ENCODE results near the gene ZBED3. TPM values are rescaled to one million over a fixed set of nuclear protein-coding genes. Genes with fewer than 3 reads are reported as not detected.

ZBED3 gene
- total and polyA plus RNA-seq, 2 of the 4 experiments (the other 2 are of a cell fraction), result 0.18 to 2.5 TPM

DNA sequence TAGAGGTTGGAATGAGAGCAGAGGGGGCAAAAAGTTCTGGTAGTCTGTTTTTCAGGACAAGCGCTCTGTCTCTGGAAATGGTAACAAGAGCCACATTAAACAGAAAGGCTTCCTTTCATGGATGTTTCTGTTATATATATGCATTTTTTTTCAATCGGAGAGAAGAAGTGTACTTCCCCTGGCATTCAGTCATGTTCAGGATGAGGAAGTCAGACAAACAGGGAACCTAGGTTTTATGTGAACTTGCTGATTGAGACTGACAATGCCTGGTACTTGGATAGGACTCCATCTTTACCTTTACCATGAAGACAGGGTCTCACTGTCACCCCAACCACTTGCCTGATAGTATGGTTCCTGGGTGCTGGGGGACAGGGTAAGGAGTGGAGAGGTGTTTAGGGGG, 30.1 kb upstream of the ZBED3 start:
- H3K4me3 ChIP-seq (ENCODE audit: insufficient read depth, low read depth, low read length), result no peak overlapping the region
- no peak overlapping the region for H4K91ac ChIP-seq (ENCODE audit: insufficient read depth, low read depth, low read length)
- H3K4ac ChIP-seq (ENCODE audit: low read depth, low read length), result no peak overlapping the region
- H2BK20ac ChIP-seq (ENCODE audit: low read depth, low read length), result no peak overlapping the region
- H3K9me1 ChIP-seq (ENCODE audit: insufficient read depth, low read length), result no peaks in the 10 kb centered on the region
- H3K9me3 ChIP-seq (ENCODE audit: control insufficient read depth, insufficient read depth, low read length), result no peaks in the 10 kb centered on the region; the same call in 1 of the 2 replicates
- no TSS peak for BruUV-seq (replicated peaks)
- H3K36me3 ChIP-seq (ENCODE audit: control insufficient read depth, insufficient read depth, low read length), result no peaks in the 10 kb centered on the region
- H3K79me1 ChIP-seq (ENCODE audit: low read depth in 1 of 2, low read length in 2 of 2), result no peaks in the 10 kb centered on the region
- H3K56ac ChIP-seq (ENCODE audit: extremely low read depth, insufficient read depth, low read length), result no peak overlapping the region
- ChIA-PET CTCF (interaction anchor here (0.6 kb wide), 1 partner anchor 209 kb away, joined by 3 read pairs; no protein-coding TSS in a partner anchor), POLR2A (ENCODE audit: unreplicated experiment) (no interaction called here)
- H4K8ac ChIP-seq (ENCODE audit: low read depth in 2 of 2, low read length in 2 of 2), result no peak overlapping the region
- intact Hi-C loops (cut with micrococcal nuclease) (no loop called here), in situ Hi-C loops (cut with MboI; ENCODE audit: low sequenced_read_pairs) (no loop called here), dilution Hi-C loops (cut with HindIII; ENCODE audit: low sequenced_read_pairs, unreplicated experiment) (no loop called here)
- no peak overlapping the region for H2BK120ac ChIP-seq (ENCODE audit: low read depth, low read length)
- H3K18ac ChIP-seq (ENCODE audit: low read depth, low read length), result no peak overlapping the region
- ATAC-seq (ENCODE audit: low read depth), result no peak
- H2AK5ac ChIP-seq (ENCODE audit: low read depth, low read length), result no peak overlapping the region
- H3K4me2 ChIP-seq (ENCODE audit: low read depth, low read length), result no peak overlapping the region
- no peak overlapping the region for H2BK15ac ChIP-seq (ENCODE audit: low read depth, low read length)
- TF ChIP-seq MAFK (IDR thresholded peaks at IDR 0.05; ENCODE audit: low read depth, low read length) (no peak), POLR2A (IDR thresholded peaks at IDR 0.05; ENCODE audit: low read depth, low read length) (no peak), MXI1 (IDR thresholded peaks at IDR 0.05; ENCODE audit: borderline replicate concordance, low read depth, low read length) (no peak), RCOR1 (IDR thresholded peaks at IDR 0.05; ENCODE audit: insufficient replicate concordance, low read length) (no peak), FOS (IDR thresholded peaks at IDR 0.05; ENCODE audit: low read depth, low read length) (no peak), CHD1 (IDR thresholded peaks at IDR 0.05; ENCODE audit: low read depth, low read length) (no peak), SMC3 (IDR thresholded peaks at IDR 0.05; ENCODE audit: low read depth, low read length) (no peak), RFX5 (IDR thresholded peaks at IDR 0.05; ENCODE audit: low read depth, low read length) (no peak), NFE2L2 (IDR thresholded peaks at IDR 0.05; ENCODE audit: low read depth, low read length) (no peak), BHLHE40 (IDR thresholded peaks at IDR 0.05; ENCODE audit: low read depth, low read length) (no peak), RAD21 (IDR thresholded peaks at IDR 0.05; ENCODE audit: low read length) (no peak), CEBPB (IDR thresholded peaks at IDR 0.05; ENCODE audit: low read depth, low read length) (no peak), MAZ (IDR thresholded peaks at IDR 0.05; ENCODE audit: borderline replicate concordance, low read depth, low read length) (no peak)
- TF ChIP-seq, protein P1, sequence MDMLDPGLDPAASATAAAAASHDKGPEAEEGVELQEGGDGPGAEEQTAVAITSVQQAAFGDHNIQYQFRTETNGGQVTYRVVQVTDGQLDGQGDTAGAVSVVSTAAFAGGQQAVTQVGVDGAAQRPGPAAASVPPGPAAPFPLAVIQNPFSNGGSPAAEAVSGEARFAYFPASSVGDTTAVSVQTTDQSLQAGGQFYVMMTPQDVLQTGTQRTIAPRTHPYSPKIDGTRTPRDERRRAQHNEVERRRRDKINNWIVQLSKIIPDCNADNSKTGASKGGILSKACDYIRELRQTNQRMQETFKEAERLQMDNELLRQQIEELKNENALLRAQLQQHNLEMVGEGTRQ (IDR thresholded peaks at IDR 0.05; ENCODE audit: low read depth, low read length), result no peak
- TF ChIP-seq, protein P2, sequence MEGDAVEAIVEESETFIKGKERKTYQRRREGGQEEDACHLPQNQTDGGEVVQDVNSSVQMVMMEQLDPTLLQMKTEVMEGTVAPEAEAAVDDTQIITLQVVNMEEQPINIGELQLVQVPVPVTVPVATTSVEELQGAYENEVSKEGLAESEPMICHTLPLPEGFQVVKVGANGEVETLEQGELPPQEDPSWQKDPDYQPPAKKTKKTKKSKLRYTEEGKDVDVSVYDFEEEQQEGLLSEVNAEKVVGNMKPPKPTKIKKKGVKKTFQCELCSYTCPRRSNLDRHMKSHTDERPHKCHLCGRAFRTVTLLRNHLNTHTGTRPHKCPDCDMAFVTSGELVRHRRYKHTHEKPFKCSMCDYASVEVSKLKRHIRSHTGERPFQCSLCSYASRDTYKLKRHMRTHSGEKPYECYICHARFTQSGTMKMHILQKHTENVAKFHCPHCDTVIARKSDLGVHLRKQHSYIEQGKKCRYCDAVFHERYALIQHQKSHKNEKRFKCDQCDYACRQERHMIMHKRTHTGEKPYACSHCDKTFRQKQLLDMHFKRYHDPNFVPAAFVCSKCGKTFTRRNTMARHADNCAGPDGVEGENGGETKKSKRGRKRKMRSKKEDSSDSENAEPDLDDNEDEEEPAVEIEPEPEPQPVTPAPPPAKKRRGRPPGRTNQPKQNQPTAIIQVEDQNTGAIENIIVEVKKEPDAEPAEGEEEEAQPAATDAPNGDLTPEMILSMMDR (conservative IDR thresholded peaks at IDR 0.05; ENCODE audit: low read depth, low read length), result no peak
- TF ChIP-seq, protein P3, sequence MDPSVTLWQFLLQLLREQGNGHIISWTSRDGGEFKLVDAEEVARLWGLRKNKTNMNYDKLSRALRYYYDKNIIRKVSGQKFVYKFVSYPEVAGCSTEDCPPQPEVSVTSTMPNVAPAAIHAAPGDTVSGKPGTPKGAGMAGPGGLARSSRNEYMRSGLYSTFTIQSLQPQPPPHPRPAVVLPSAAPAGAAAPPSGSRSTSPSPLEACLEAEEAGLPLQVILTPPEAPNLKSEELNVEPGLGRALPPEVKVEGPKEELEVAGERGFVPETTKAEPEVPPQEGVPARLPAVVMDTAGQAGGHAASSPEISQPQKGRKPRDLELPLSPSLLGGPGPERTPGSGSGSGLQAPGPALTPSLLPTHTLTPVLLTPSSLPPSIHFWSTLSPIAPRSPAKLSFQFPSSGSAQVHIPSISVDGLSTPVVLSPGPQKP (IDR thresholded peaks at IDR 0.05; ENCODE audit: borderline replicate concordance, low read depth, low read length), result no peak
- WGBS, 2 experiments (ENCODE audit: extremely low coverage in 2 of 2, insufficient read length in 1 of 2), result no CpG with 5 or more reads among the region's 2 CpGs
- H3K9ac ChIP-seq (ENCODE audit: low read depth, low read length), result no peak overlapping the region
- H2AK9ac ChIP-seq (replicated peaks; ENCODE audit: low read depth, low read length, poor library complexity), result no peak overlapping the region
- peaks cover 6% of the 10 kb centered on the region for H3K27me3 ChIP-seq (ENCODE audit: control insufficient read depth, insufficient read depth, low read length)
- no peak for DNase-seq
- no peak overlapping the region for H2AFZ ChIP-seq (replicated peaks; ENCODE audit: low read length, poor library complexity)
- no peaks in the 10 kb centered on the region for H4K20me1 ChIP-seq (ENCODE audit: insufficient read depth, low read length)
- H3K27ac ChIP-seq (ENCODE audit: insufficient read depth, low read length), result no peak overlapping the region
- no peak overlapping the region for H3K14ac ChIP-seq (replicated peaks; ENCODE audit: low read depth, low read length)
- H2BK5ac ChIP-seq (ENCODE audit: low read depth, low read length, poor library complexity, severe bottlenecking), result no peak overlapping the region
- no peaks in the 10 kb centered on the region for H3K4me1 ChIP-seq (ENCODE audit: control insufficient read depth, insufficient read depth, low read length)
- no peak overlapping the region for H4K5ac ChIP-seq (ENCODE audit: low read depth, low read length)
- no peak overlapping the region for H3K23ac ChIP-seq (ENCODE audit: low read depth, low read length)
